ENCODE results near the gene FADS1. TPM values are rescaled to one million over a fixed set of nuclear protein-coding genes. Genes with fewer than 3 reads are reported as not detected.

FADS1 gene
- total and polyA plus RNA-seq, 2 donors from 2014 or later: 6.7 to 19.5 TPM

DNA sequence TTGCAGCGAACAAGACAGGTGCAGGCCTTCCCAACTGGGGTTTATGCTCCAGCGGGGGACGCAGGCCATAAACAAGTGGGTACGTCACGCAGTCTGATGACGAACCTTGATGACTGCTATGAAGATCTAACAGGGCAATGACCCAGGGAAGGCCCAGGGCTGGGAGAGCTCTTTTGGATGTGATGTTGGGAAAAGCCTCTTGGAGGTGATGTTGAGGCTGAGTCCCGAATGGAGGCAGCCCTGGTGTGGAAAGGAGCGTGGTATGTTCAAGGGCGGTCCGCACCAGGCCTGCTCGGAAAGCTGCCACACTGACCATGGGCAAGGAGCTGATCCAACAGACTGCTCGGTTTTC, 17.1 kb upstream of the FADS1 start:
- H3K4me1 ChIP-seq (ENCODE audit: control insufficient read depth in 2 of 3, insufficient read depth in 2 of 3, low read depth in 1 of 3, low read length in 3 of 3): peaks cover 0 to 27% (median 20%) of the 10 kb centered on the region in 3 donors
- DNase-seq (peak in 1 of 5 donors; percentile 49), FAIRE-seq (no peak)
- H3K9me3 ChIP-seq (ENCODE audit: control insufficient read depth in 2 of 3, insufficient read depth in 1 of 3, low read length in 3 of 3): no peaks in the 10 kb centered on the region
- intact Hi-C loops (cut with DNase I): no loop called here
- no peaks in the 10 kb centered on the region for H3K27me3 ChIP-seq (ENCODE audit: control insufficient read depth, insufficient read depth, low read length)
- H3K4me3 ChIP-seq (ENCODE audit: low read length in 3 of 3): no peak overlapping the region
- H3K9ac ChIP-seq (ENCODE audit: low read length in 3 of 3): no peak overlapping the region
- TF ChIP-seq, protein P1, sequence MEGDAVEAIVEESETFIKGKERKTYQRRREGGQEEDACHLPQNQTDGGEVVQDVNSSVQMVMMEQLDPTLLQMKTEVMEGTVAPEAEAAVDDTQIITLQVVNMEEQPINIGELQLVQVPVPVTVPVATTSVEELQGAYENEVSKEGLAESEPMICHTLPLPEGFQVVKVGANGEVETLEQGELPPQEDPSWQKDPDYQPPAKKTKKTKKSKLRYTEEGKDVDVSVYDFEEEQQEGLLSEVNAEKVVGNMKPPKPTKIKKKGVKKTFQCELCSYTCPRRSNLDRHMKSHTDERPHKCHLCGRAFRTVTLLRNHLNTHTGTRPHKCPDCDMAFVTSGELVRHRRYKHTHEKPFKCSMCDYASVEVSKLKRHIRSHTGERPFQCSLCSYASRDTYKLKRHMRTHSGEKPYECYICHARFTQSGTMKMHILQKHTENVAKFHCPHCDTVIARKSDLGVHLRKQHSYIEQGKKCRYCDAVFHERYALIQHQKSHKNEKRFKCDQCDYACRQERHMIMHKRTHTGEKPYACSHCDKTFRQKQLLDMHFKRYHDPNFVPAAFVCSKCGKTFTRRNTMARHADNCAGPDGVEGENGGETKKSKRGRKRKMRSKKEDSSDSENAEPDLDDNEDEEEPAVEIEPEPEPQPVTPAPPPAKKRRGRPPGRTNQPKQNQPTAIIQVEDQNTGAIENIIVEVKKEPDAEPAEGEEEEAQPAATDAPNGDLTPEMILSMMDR (IDR thresholded peaks at IDR 0.05; ENCODE audit: borderline replicate concordance, extremely low read depth, insufficient read depth): no peak
- H3K36me3 ChIP-seq (ENCODE audit: control insufficient read depth in 2 of 3, insufficient read depth in 3 of 3, low read length in 3 of 3): no peaks in the 10 kb centered on the region
- no peak overlapping the region for H3K27ac ChIP-seq (ENCODE audit: low read depth in 2 of 2, low read length in 2 of 2)

DNA sequence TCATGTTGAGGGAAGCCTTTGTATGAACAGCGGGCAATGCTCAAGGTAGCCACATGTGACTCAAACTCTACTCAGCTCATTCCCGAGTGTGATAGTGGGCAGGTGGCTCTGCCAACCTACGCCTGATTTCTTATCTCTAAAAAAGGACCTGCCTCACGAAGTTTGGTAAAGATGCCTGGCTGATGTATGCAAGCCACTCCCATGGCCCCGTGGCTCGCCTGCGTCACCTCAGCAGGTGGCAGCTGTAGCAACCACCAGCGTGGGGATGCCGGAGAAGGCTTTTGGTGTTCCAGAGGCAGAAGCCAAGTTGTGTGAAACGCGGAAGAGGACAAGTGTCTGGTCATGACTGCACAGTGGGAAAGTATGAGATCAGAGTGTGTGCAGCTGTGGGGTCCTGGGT, 16.7 kb upstream of the FADS1 start:
- TF ChIP-seq, protein P1 (IDR thresholded peaks at IDR 0.05; ENCODE audit: borderline replicate concordance, extremely low read depth, insufficient read depth): no peak
- intact Hi-C loops (cut with DNase I): no loop called here
- Histone ChIP-seq H3K4me1 (ENCODE audit: control insufficient read depth in 2 of 3, insufficient read depth in 2 of 3, low read depth in 1 of 3, low read length in 3 of 3) (peaks cover 0 to 28% (median 20%) of the 10 kb centered on the region in 3 donors), H3K27ac (ENCODE audit: low read depth in 2 of 2, low read length in 2 of 2) (no peak overlapping the region), H3K4me3 (ENCODE audit: low read length in 3 of 3) (no peak overlapping the region), H3K27me3 (ENCODE audit: control insufficient read depth, insufficient read depth, low read length) (no peaks in the 10 kb centered on the region), H3K9me3 (ENCODE audit: control insufficient read depth in 2 of 3, insufficient read depth in 1 of 3, low read length in 3 of 3) (no peaks in the 10 kb centered on the region), H3K36me3 (ENCODE audit: control insufficient read depth in 2 of 3, insufficient read depth in 3 of 3, low read length in 3 of 3) (no peaks in the 10 kb centered on the region), H3K9ac (ENCODE audit: low read length in 3 of 3) (no peak overlapping the region)
- no peak for FAIRE-seq
- DNase-seq: peak in 1 of 5 donors; percentile 65

DNA sequence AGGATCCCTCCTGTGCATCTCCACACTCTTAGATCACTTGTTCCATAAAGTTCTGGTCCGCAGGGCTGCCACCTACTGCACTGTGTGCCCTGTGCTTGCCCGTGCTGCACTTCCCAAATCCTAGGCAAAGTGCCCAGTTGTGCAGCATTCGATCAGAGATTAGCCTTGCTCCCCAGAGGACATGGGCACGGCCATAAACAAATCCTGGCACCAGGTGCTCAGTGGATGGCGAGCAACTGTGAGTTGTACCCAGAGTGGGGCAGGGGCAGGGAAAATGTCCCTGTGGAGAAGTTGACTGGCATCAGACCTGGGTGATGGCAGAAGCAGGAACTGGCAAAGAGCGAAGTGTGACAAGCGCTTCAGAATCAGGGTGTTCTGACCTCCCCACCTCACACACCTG, 16.0 kb upstream of the FADS1 start:
- H3K27me3 ChIP-seq (ENCODE audit: control insufficient read depth, insufficient read depth, low read length): no peaks in the 10 kb centered on the region
- FAIRE-seq (no peak), DNase-seq (peak in 1 of 5 donors; percentile 48)
- H3K36me3 ChIP-seq (ENCODE audit: control insufficient read depth in 2 of 3, insufficient read depth in 3 of 3, low read length in 3 of 3): no peaks in the 10 kb centered on the region
- TF ChIP-seq, protein P1 (IDR thresholded peaks at IDR 0.05; ENCODE audit: borderline replicate concordance, extremely low read depth, insufficient read depth): no peak
- H3K4me1 ChIP-seq (ENCODE audit: control insufficient read depth in 2 of 3, insufficient read depth in 2 of 3, low read depth in 1 of 3, low read length in 3 of 3): peaks cover 0 to 32% (median 20%) of the 10 kb centered on the region in 3 donors
- H3K4me3 ChIP-seq (ENCODE audit: low read length in 3 of 3): no peak overlapping the region
- intact Hi-C loops (cut with DNase I): no loop called here
- H3K9ac ChIP-seq (ENCODE audit: low read length in 3 of 3): no peak overlapping the region
- no peaks in the 10 kb centered on the region for H3K9me3 ChIP-seq (ENCODE audit: control insufficient read depth in 2 of 3, insufficient read depth in 1 of 3, low read length in 3 of 3)
- H3K27ac ChIP-seq (ENCODE audit: low read depth in 2 of 2, low read length in 2 of 2): no peak overlapping the region

DNA sequence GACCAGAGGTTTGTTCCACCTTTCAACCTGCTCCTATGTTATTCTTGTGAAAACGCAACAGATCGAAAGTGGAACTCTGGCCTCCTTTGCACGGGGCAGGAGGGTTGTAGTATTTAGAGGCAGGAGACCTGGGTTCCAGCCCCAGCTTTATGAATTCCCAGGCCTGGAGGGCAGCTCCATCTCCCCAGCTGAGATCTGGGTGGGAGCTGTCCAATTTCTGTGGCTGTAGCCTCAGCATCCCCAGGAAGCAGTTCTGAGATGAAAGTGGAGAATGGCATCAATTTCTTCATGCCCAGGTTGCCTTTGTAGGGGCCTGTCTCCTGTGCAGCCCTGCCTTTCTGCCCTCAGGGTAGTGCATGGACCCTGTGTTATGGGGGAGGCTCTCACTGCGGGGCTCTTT, 15.4 kb upstream of the FADS1 start:
- intact Hi-C loops (cut with DNase I): no loop called here
- TF ChIP-seq, protein P1 (IDR thresholded peaks at IDR 0.05; ENCODE audit: borderline replicate concordance, extremely low read depth, insufficient read depth): no peak

More for the DNA sequence above, 15.4 kb upstream of the FADS1 start:
- FAIRE-seq (no peak), DNase-seq (no peak)
- Histone ChIP-seq H3K9ac (ENCODE audit: low read length in 3 of 3) (no peak overlapping the region), H3K36me3 (ENCODE audit: control insufficient read depth in 2 of 3, insufficient read depth in 3 of 3, low read length in 3 of 3) (no peaks in the 10 kb centered on the region), H3K4me1 (ENCODE audit: control insufficient read depth in 2 of 3, insufficient read depth in 2 of 3, low read depth in 1 of 3, low read length in 3 of 3) (peaks cover 0 to 32% (median 20%) of the 10 kb centered on the region in 3 donors), H3K4me3 (ENCODE audit: low read length in 3 of 3) (no peak overlapping the region), H3K9me3 (ENCODE audit: control insufficient read depth in 2 of 3, insufficient read depth in 1 of 3, low read length in 3 of 3) (no peaks in the 10 kb centered on the region), H3K27ac (ENCODE audit: low read depth in 2 of 2, low read length in 2 of 2) (no peak overlapping the region), H3K27me3 (ENCODE audit: control insufficient read depth, insufficient read depth, low read length) (no peaks in the 10 kb centered on the region)
